Measurements from ENCODE around the gene VWA3A. TPM values are rescaled to one million over a fixed set of nuclear protein-coding genes. Genes with fewer than 3 reads are reported as not detected.
"Not testable (repeated sequence)": the region's sequence is repeated elsewhere in the genome, so short reads cannot be mapped to it uniquely, and the experiment has no call there.

VWA3A gene
- total RNA-seq, 2 experiments from 2014 or later, result 0.27 to 0.47 TPM

GRCh38 chr16:22171953-22172352 is 79.6 kb downstream of the VWA3A start:
- POLR2A ChIA-PET, result no interaction called here
- Histone ChIP-seq H3K27me3 (ENCODE audit: control insufficient read depth in 1 of 2, insufficient read depth in 2 of 2, low read length in 2 of 2) (no peaks in the 10 kb centered on the region), H3K4me3 (ENCODE audit: low read length) (no peak overlapping the region), H3K4me1 (ENCODE audit: insufficient read depth, low read length) (no peaks in the 10 kb centered on the region), H3K27ac (ENCODE audit: low read depth in 1 of 2, low read length in 2 of 2) (no peak overlapping the region), H3K36me3 (ENCODE audit: insufficient read depth, low read length) (no peaks in the 10 kb centered on the region), H3K9me3 (ENCODE audit: control insufficient read depth in 1 of 2, insufficient read depth in 1 of 2, low read length in 2 of 2) (no peaks in the 10 kb centered on the region)
- H3K4me3 Mint-ChIP-seq, result no peak overlapping the region
- DNase-seq (no peak), ATAC-seq (ENCODE audit: poor library complexity) (no peak)
- intact Hi-C loops (cut with DNase I, micrococcal nuclease), result no loop called here
- CTCF ChIA-PET, result no interaction called here
- no peak for TF ChIP-seq CTCF (IDR thresholded peaks at IDR 0.05)
- no peaks in the 10 kb centered on the region for H3K9me3 Mint-ChIP-seq
- H3K36me3 Mint-ChIP-seq (ENCODE audit: low read depth), result no peaks in the 10 kb centered on the region
- no peaks in the 10 kb centered on the region for H3K27me3 Mint-ChIP-seq
- no peaks in the 10 kb centered on the region for H3K4me1 Mint-ChIP-seq (ENCODE audit: low read depth)
- no peak overlapping the region for H3K27ac Mint-ChIP-seq

- H3K4me1 Mint-ChIP-seq (ENCODE audit: low read depth); H3K4me1 ChIP-seq (ENCODE audit: insufficient read depth, low read length); H3K27ac Mint-ChIP-seq; H3K9me3 ChIP-seq (ENCODE audit: control insufficient read depth in 1 of 2, insufficient read depth in 1 of 2, low read length in 2 of 2); DNase-seq; H3K4me3 Mint-ChIP-seq; H3K27me3 Mint-ChIP-seq; H3K36me3 Mint-ChIP-seq (ENCODE audit: low read depth); H3K27ac ChIP-seq (ENCODE audit: low read depth in 1 of 2, low read length in 2 of 2); POLR2A ChIA-PET; H3K36me3 ChIP-seq (ENCODE audit: insufficient read depth, low read length); ATAC-seq (ENCODE audit: poor library complexity); H3K9me3 Mint-ChIP-seq; H3K27me3 ChIP-seq (ENCODE audit: control insufficient read depth in 1 of 2, insufficient read depth in 2 of 2, low read length in 2 of 2); CTCF ChIA-PET; intact Hi-C loops (cut with DNase I, micrococcal nuclease); H3K4me3 ChIP-seq (ENCODE audit: low read length): not testable (repeated sequence)
Measured at GRCh38 chr16:22172642-22173041, 80.3 kb downstream of the VWA3A start.

GRCh38 chr16:22174642-22175041 is 82.3 kb downstream of the VWA3A start:
- Histone ChIP-seq H3K36me3 (ENCODE audit: insufficient read depth, low read length) (no peaks in the 10 kb centered on the region), H3K27ac (ENCODE audit: low read depth in 1 of 2, low read length in 2 of 2) (no peak overlapping the region), H3K4me3 (ENCODE audit: low read length) (no peak overlapping the region), H3K9me3 (ENCODE audit: control insufficient read depth in 1 of 2, insufficient read depth in 1 of 2, low read length in 2 of 2) (no peaks in the 10 kb centered on the region), H3K4me1 (ENCODE audit: insufficient read depth, low read length) (no peaks in the 10 kb centered on the region), H3K27me3 (ENCODE audit: control insufficient read depth in 1 of 2, insufficient read depth in 2 of 2, low read length in 2 of 2) (no peaks in the 10 kb centered on the region)
- TF ChIP-seq CTCF (IDR thresholded peaks at IDR 0.05), result no peak
- H3K9me3 Mint-ChIP-seq, result no peaks in the 10 kb centered on the region
- H3K4me1 Mint-ChIP-seq (ENCODE audit: low read depth), result no peaks in the 10 kb centered on the region
- H3K27me3 Mint-ChIP-seq, result no peaks in the 10 kb centered on the region
- no peak for ATAC-seq (ENCODE audit: poor library complexity)
- intact Hi-C loops (cut with DNase I, micrococcal nuclease), result no loop called here
- H3K27ac Mint-ChIP-seq, result no peak overlapping the region
- no peak for DNase-seq
- H3K4me3 Mint-ChIP-seq, result no peak overlapping the region
- POLR2A ChIA-PET, result no interaction called here
- CTCF ChIA-PET, result no interaction called here
- H3K36me3 Mint-ChIP-seq (ENCODE audit: low read depth), result no peaks in the 10 kb centered on the region

All from CD4-positive, alpha-beta T cell (primary cell).